ENCODE measurements around the gene SNRNP70.

SNRNP70 gene

GRCh38 chr19:49151267-49152118, 66.2 kb downstream of the SNRNP70 start:
- Histone ChIP-seq H3K4me3 (peak overlapping the region in 5 of 10 experiments; percentile 74 to 84 (median 78); a peak in 6 of 20 replicates), H3K4me2 (peak overlapping the region; percentile 94 to 100 (median 99)), H3K27me3 (peaks cover 0 to 10% (median 0%) of the 10 kb centered on the region in 11 experiments; a peak in 2 of 22 replicates), H3K9ac (peak overlapping the region in 4 of 11 experiments; percentile 85 to 91 (median 86); a peak in 5 of 22 replicates), H3K27ac (peak overlapping the region in 1 of 11 experiments; percentile 90; a peak in 2 of 22 replicates), H3K4me1 (peaks cover 44 to 79% (median 73%) of the 10 kb centered on the region in 10 experiments), H3K9me3 (replicated peaks in 1 of 11) (no peaks in the 10 kb centered on the region), H3K36me3 (no peaks in the 10 kb centered on the region), H4K20me1 (peaks cover 0 to 5% (median 0%) of the 10 kb centered on the region in 11 experiments; a peak in 2 of 22 replicates)
- no peak for TF ChIP-seq Cebpa-rat (IDR thresholded peaks at IDR 0.05)

- no peaks in the 10 kb centered on the region for H3K36me3 ChIP-seq
- peaks cover 0 to 5% (median 0%) of the 10 kb centered on the region in 11 experiments; a peak in 2 of 22 replicates for H4K20me1 ChIP-seq
- H3K4me3 ChIP-seq: no peak overlapping the region; a peak in 1 of 20 replicates
- H3K4me1 ChIP-seq: peaks cover 44 to 81% (median 74%) of the 10 kb centered on the region in 10 experiments
- no peak overlapping the region for H3K27ac ChIP-seq
- TF ChIP-seq Cebpa-rat (IDR thresholded peaks at IDR 0.05): no peak
- peak overlapping the region; percentile 94 to 100 (median 99); a peak in 20 of 22 replicates for H3K4me2 ChIP-seq
- peaks cover 0 to 10% (median 0%) of the 10 kb centered on the region in 11 experiments; a peak in 2 of 22 replicates for H3K27me3 ChIP-seq
- no peaks in the 10 kb centered on the region for H3K9me3 ChIP-seq (replicated peaks in 1 of 11)
- no peak overlapping the region for H3K9ac ChIP-seq
Measured at GRCh38 chr19:49152119-49152550, 66.9 kb downstream of the SNRNP70 start.

- Histone ChIP-seq H3K27ac (0 out of 22 replicates have a peak overlapping the region, but pooled peaks of 1 of the 11 experiments have one; percentile 17), H3K9ac (no peak overlapping the region), H3K27me3 (peaks cover 0 to 10% (median 0%) of the 10 kb centered on the region in 11 experiments; a peak in 4 of 22 replicates)
Measured at GRCh38 chr19:49153167-49153809, 68.0 kb downstream of the SNRNP70 start.

GRCh38 chr19:49154279-49154678, 69.0 kb downstream of the SNRNP70 start:
- TF ChIP-seq Cebpa-rat (IDR thresholded peaks at IDR 0.05): no peak
- peak overlapping the region in 8 of 11 experiments; percentile 63 to 99 (median 76); a peak in 15 of 22 replicates for H3K4me2 ChIP-seq
- no peaks in the 10 kb centered on the region for H3K9me3 ChIP-seq (replicated peaks in 1 of 11)
- no peak overlapping the region for H3K9ac ChIP-seq
- H3K27ac ChIP-seq: no peak overlapping the region
- H3K4me1 ChIP-seq: peaks cover 43 to 82% (median 73%) of the 10 kb centered on the region in 10 experiments
- no peak overlapping the region for H3K4me3 ChIP-seq
- no peaks in the 10 kb centered on the region for H3K36me3 ChIP-seq
- peaks cover 0 to 5% (median 0%) of the 10 kb centered on the region in 11 experiments; a peak in 1 of 22 replicates for H4K20me1 ChIP-seq
- H3K27me3 ChIP-seq: peaks cover 0 to 10% (median 0%) of the 10 kb centered on the region in 11 experiments; a peak in 4 of 22 replicates

More at GRCh38 chr19:49153167-49153809, 68.0 kb downstream of the SNRNP70 start:
- H4K20me1 ChIP-seq: peaks cover 0 to 5% (median 0%) of the 10 kb centered on the region in 11 experiments; a peak in 2 of 22 replicates
- H3K4me3 ChIP-seq: peak overlapping the region in 1 of 10 experiments; percentile 1; a peak in 1 of 20 replicates
- H3K4me2 ChIP-seq: peak overlapping the region; percentile 46 to 99 (median 70)
- H3K9me3 ChIP-seq (replicated peaks in 1 of 11): no peaks in the 10 kb centered on the region
- no peak for TF ChIP-seq Cebpa-rat (IDR thresholded peaks at IDR 0.05)
- H3K36me3 ChIP-seq: no peaks in the 10 kb centered on the region
- peaks cover 42 to 86% (median 77%) of the 10 kb centered on the region in 10 experiments for H3K4me1 ChIP-seq

GRCh38 chr19:49155005-49155819, 70.0 kb downstream of the SNRNP70 start, which contains the start of gene HRC:
HRC (minus strand) TSS chr19:49155396; CDS start chr19:49155237, 159 bp downstream.
- H3K4me2 ChIP-seq: peak within 1 kb of the TSS in 9 of 11 experiments; percentile 36 to 99 (median 75); a peak in 18 of 22 replicates
- H4K20me1 ChIP-seq: peaks cover 0 to 8% (median 0%) of the 10 kb centered on the region in 11 experiments; a peak in 3 of 22 replicates
- H3K27me3 ChIP-seq: peaks cover 0 to 10% (median 0%) of the 10 kb centered on the region in 11 experiments; a peak in 4 of 22 replicates
- no peaks in the 10 kb centered on the region for H3K9me3 ChIP-seq (replicated peaks in 1 of 11)
- peaks cover 50 to 77% (median 72%) of the 10 kb centered on the region in 10 experiments for H3K4me1 ChIP-seq
- no peak within 1 kb of the TSS for H3K27ac ChIP-seq
- H3K4me3 ChIP-seq: no peak within 1 kb of the TSS
- H3K36me3 ChIP-seq: no peaks in the 10 kb centered on the region
- peak within 1 kb of the TSS in 2 of 11 experiments; percentile 4 to 22; a peak in 2 of 22 replicates for H3K9ac ChIP-seq
- no peak for TF ChIP-seq Cebpa-rat (IDR thresholded peaks at IDR 0.05)

- no peak for TF ChIP-seq Cebpa-rat (IDR thresholded peaks at IDR 0.05)
- Histone ChIP-seq H3K27ac (no peak overlapping the region), H4K20me1 (peaks cover 0 to 15% (median 0%) of the 10 kb centered on the region in 11 experiments; a peak in 5 of 22 replicates), H3K9me3 (replicated peaks in 1 of 11) (no peaks in the 10 kb centered on the region), H3K4me2 (peak overlapping the region in 9 of 11 experiments; percentile 36 to 94 (median 63); a peak in 18 of 22 replicates), H3K36me3 (peaks cover 0 to 5% (median 0%) of the 10 kb centered on the region in 11 experiments; a peak in 2 of 22 replicates), H3K4me1 (peaks cover 53 to 75% (median 69%) of the 10 kb centered on the region in 10 experiments), H3K4me3 (no peak overlapping the region), H3K27me3 (peaks cover 0 to 10% (median 0%) of the 10 kb centered on the region in 11 experiments; a peak in 4 of 22 replicates), H3K9ac (peak overlapping the region in 2 of 11 experiments; percentile 4 to 22; a peak in 2 of 22 replicates)
Measured at GRCh38 chr19:49155820-49156346, 70.6 kb downstream of the SNRNP70 start.

GRCh38 chr19:49157445-49158224, 72.4 kb downstream of the SNRNP70 start, which contains the start of gene TRPM4:
TRPM4 (plus strand) TSS chr19:49157792; CDS start chr19:49157867, 75 bp downstream.
- H3K9me3 ChIP-seq (replicated peaks in 1 of 11): no peaks in the 10 kb centered on the region
- H3K4me1 ChIP-seq: peaks cover 41 to 75% (median 69%) of the 10 kb centered on the region in 10 experiments
- no peak for TF ChIP-seq Cebpa-rat (IDR thresholded peaks at IDR 0.05)
- peak within 1 kb of the TSS; percentile 32 to 81 (median 70); a peak in 18 of 22 replicates for H3K27ac ChIP-seq
- H3K4me3 ChIP-seq: peak within 1 kb of the TSS; percentile 63 to 92 (median 76)
- H3K27me3 ChIP-seq: peaks cover 0 to 10% (median 0%) of the 10 kb centered on the region in 11 experiments; a peak in 3 of 22 replicates
- H3K9ac ChIP-seq: peak within 1 kb of the TSS; percentile 69 to 85 (median 81)
- peak within 1 kb of the TSS; percentile 88 to 98 (median 96) for H3K4me2 ChIP-seq
- peaks cover 0 to 12% (median 0%) of the 10 kb centered on the region in 11 experiments; a peak in 3 of 22 replicates for H3K36me3 ChIP-seq
- H4K20me1 ChIP-seq: peaks cover 0 to 21% (median 0%) of the 10 kb centered on the region in 11 experiments; a peak in 5 of 22 replicates
